Esophagus muscularis mucosa (tissue), 4 donors: Measurements from ENCODE around the gene JCHAIN. TPM values are rescaled to one million over a fixed set of nuclear protein-coding genes. Genes with fewer than 3 reads are reported as not detected.
"Not testable (repeated sequence)": the region's sequence is repeated elsewhere in the genome, so short reads cannot be mapped to it uniquely, and the experiment has no call there.

Experiments
- DNase-seq: peaks from one replicate; pipeline ENCODE4 v3.0.0-alpha.2; 2017; ENCODE audit errors: extremely low spot score
- H3K27ac ChIP-seq, 4 donors: fragments of 200-600 bp; sonication (generic); replicated peaks in 1 of 4; 1 replicate in 3 of 4; 2 replicates in 1 of 4; pipeline ENCODE4 v1.5.1; 2016 to 2019; ENCODE audit warnings: mild to moderate bottlenecking in 1 of 4
- H3K27me3 ChIP-seq, 4 donors: fragments of 200-600 bp; sonication (generic); one replicate each; pipeline versions ENCODE4 v1.5.1 to v1.6.0; 2016 to 2019
- H3K36me3 ChIP-seq, 4 donors: fragments of 200-600 bp; sonication (generic); one replicate each; pipeline ENCODE4 v1.5.1; 2016 to 2019
- H3K4me1 ChIP-seq, 4 donors: fragments of 200-600 bp; sonication (generic); one replicate each; pipeline ENCODE4 v1.5.1; 2016 to 2019
- H3K4me3 ChIP-seq, 4 donors: fragments of 200-600 bp; sonication (generic); 1 replicate in 2 of 4; 2 replicates in 2 of 4; pipeline ENCODE4 v1.5.1; 2016 to 2019; ENCODE audit warnings: mild to moderate bottlenecking in 4 of 4, moderate library complexity in 1 of 4
- H3K9me3 ChIP-seq, 4 donors: fragments of 200-600 bp; sonication (generic); 1 replicate in 3 of 4; 2 replicates in 1 of 4; pipeline ENCODE4 v1.5.1; 2016 to 2019
- EP300 ChIP-seq: sonication (generic); formaldehyde crosslinking; IDR thresholded peaks from one replicate; pipeline ENCODE4 v1.6.1; 2017; ENCODE audit warnings: antibody characterized with exemption
- POLR2A ChIP-seq: fragments of 450-650 bp; IDR thresholded peaks from one replicate; pipeline ENCODE4 v1.6.1; 2017; ENCODE audit warnings: antibody characterized with exemption, moderate library complexity, mild to moderate bottlenecking, low read depth
- POLR2AphosphoS5 ChIP-seq, 2 donors: sonication (generic); formaldehyde crosslinking; IDR thresholded peaks; one replicate each; pipeline ENCODE4 v1.6.1; 2017; ENCODE audit warnings: antibody characterized with exemption in 2 of 2
- WGBS: methylation state at CpG from one replicate; pipeline ENCODE4 v1.1.5; 2018; 5-methylcytosine and 5-hydroxymethylcytosine counted together
- intact Hi-C: fragments of 100-400 bp; cut with DNase I; formaldehyde crosslinking; loops from one replicate; pipeline ENCODE4 v1.15.1; 2023
- total RNA-seq, 4 donors: library from RNA; depleted of rRNA; stranded (reverse); fragments of >200 nt; gene quantifications; one replicate each; pipeline versions ENCODE4 v1.1.0 to v1.2.1, GENCODE V29; 2016
- TF ChIP-seq, protein P1 (sequence below), 3 experiments: fragments of 200-600 bp in 2 of 3; fragments of 450-650 bp in 1 of 3; sonication (generic) in 2 of 3; IDR thresholded peaks; one replicate each; pipeline ENCODE4 v1.5.1; 2017 to 2019; ENCODE audit warnings: antibody characterized with exemption in 3 of 3, mild to moderate bottlenecking in 2 of 3, moderate library complexity in 1 of 3

The JCHAIN gene
- total RNA-seq, 4 donors from 2014 or later: 2.1 to 18.6 (median 3.9) TPM

- intact Hi-C loops: loop anchor here (2.0 to 5.0 kb wide), 2 partner anchors 18 to 148 kb away; partner anchors contain the start of gene GRSF1
- WGBS: 1% methylated on average over 19 of the region's 19 CpGs
These were observed 22.5 kb upstream of the JCHAIN start for GRCh38 chr4:70688795-70689231.

GRCh38 chr4:70687821-70688794 lies 21.8 kb upstream of the JCHAIN start, which contains the start of gene UTP3:
Gene UTP3, plus strand, starts transcription at chr4:70688532. Its CDS starts 146 bp downstream, at chr4:70688678.
- TF ChIP-seq POLR2A: no peak
- TF ChIP-seq, protein P1, sequence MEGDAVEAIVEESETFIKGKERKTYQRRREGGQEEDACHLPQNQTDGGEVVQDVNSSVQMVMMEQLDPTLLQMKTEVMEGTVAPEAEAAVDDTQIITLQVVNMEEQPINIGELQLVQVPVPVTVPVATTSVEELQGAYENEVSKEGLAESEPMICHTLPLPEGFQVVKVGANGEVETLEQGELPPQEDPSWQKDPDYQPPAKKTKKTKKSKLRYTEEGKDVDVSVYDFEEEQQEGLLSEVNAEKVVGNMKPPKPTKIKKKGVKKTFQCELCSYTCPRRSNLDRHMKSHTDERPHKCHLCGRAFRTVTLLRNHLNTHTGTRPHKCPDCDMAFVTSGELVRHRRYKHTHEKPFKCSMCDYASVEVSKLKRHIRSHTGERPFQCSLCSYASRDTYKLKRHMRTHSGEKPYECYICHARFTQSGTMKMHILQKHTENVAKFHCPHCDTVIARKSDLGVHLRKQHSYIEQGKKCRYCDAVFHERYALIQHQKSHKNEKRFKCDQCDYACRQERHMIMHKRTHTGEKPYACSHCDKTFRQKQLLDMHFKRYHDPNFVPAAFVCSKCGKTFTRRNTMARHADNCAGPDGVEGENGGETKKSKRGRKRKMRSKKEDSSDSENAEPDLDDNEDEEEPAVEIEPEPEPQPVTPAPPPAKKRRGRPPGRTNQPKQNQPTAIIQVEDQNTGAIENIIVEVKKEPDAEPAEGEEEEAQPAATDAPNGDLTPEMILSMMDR (IDR thresholded peaks at IDR 0.05): peak; percentile 88 to 95 (median 92)
- TF ChIP-seq POLR2AphosphoS5 (IDR thresholded peaks at IDR 0.05): peak; percentile 87 to 96
- no peaks in the 10 kb centered on the region for H3K9me3 ChIP-seq
- intact Hi-C loops: loop anchor here (2.0 to 5.0 kb wide), 2 partner anchors 19 to 149 kb away; partner anchors contain the start of gene GRSF1

More at GRCh38 chr4:70688795-70689231, 22.5 kb upstream of the JCHAIN start:
- Histone ChIP-seq H3K9me3 (no peaks in the 10 kb centered on the region), H3K27ac (peak overlapping the region; percentile 91 to 97 (median 95)), H3K36me3 (peaks cover 0 to 14% (median 5%) of the 10 kb centered on the region in 4 donors), H3K27me3 (no peaks in the 10 kb centered on the region), H3K4me1 (peaks cover 30 to 46% (median 38%) of the 10 kb centered on the region in 4 donors), H3K4me3 (peak overlapping the region; percentile 79 to 94 (median 90))
- no peak for TF ChIP-seq EP300
- no peak for DNase-seq

DNA sequence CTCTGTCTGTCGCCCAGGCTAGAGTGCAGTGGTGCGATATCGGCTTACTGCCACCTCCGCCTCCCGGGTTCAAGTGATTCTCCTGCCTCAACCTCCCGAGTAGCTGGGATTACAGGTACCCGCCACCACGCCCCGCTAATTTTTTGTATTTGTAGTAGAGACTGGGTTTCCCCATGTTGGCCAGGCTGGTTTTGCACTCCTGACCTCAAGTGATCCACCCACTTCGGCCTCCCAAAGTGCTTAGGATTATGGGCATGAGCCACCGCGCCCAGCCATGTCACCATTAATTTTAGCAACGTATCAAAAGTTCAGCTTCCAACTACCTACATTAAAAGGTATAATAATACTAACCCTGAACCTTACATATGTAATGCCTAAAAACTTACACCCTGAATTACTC lies 21.1 kb upstream of the JCHAIN start:
- Histone ChIP-seq H3K27me3 (no peaks in the 10 kb centered on the region), H3K27ac (peak overlapping the region; percentile 91 to 97 (median 95)), H3K4me3 (peak overlapping the region; percentile 79 to 94 (median 90)), H3K4me1 (peaks cover 30 to 45% (median 37%) of the 10 kb centered on the region in 4 donors), H3K9me3 (no peaks in the 10 kb centered on the region), H3K36me3 (peaks cover 0 to 10% (median 4%) of the 10 kb centered on the region in 4 donors)
- 73% methylated on average over 13 of the region's 13 CpGs for WGBS
- TF ChIP-seq POLR2AphosphoS5 (IDR thresholded peaks at IDR 0.05): no peak
- TF ChIP-seq, protein P1 (IDR thresholded peaks at IDR 0.05): no peak
- no peak for DNase-seq
- intact Hi-C loops: loop anchor here (5.0 kb wide), 1 partner anchor 150 kb away; the partner anchor contains the start of gene GRSF1

More at GRCh38 chr4:70687821-70688794, 21.8 kb upstream of the JCHAIN start, which contains the start of gene UTP3:
- H3K4me1 ChIP-seq: peaks cover 30 to 46% (median 38%) of the 10 kb centered on the region in 4 donors
- peak within 1 kb of the TSS; percentile 91 to 97 (median 95) for H3K27ac ChIP-seq
- no peaks in the 10 kb centered on the region for H3K27me3 ChIP-seq
- H3K4me3 ChIP-seq: peak within 1 kb of the TSS; percentile 79 to 94 (median 90)
- H3K36me3 ChIP-seq: peaks cover 0 to 14% (median 5%) of the 10 kb centered on the region in 4 donors
- peak; percentile 98 for DNase-seq
- 0% methylated on average over 52 of the region's 70 CpGs for WGBS

- DNase-seq, H3K27ac ChIP-seq, H3K36me3 ChIP-seq, intact Hi-C loops, H3K4me3 ChIP-seq, H3K4me1 ChIP-seq, H3K9me3 ChIP-seq, H3K27me3 ChIP-seq: not testable (repeated sequence)
- WGBS: 77% methylated on average over 3 of the region's 3 CpGs
These were observed 15.8 kb upstream of the JCHAIN start for GRCh38 chr4:70682142-70682541.

DNA sequence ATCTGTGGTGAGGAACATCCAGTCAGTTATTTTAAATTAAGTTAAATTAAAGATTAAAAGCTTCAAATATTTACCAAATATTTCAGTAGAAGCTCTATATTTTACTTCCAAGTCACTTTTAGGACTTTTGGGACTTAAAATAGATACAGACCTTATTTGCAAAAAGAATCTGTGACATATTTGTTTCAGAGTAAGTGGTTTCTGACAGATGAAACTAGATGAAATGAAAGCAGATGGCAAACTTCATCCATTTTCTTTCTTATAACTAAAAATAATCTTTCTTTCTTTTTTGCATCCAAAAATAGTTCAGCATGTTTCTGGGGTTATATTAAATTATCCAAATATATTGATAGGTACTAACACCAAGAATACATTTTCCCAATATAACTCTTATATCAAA lies 15.4 kb upstream of the JCHAIN start:
- H3K4me3 ChIP-seq: no peak overlapping the region
- no peak for DNase-seq
- H3K4me1 ChIP-seq: no peaks in the 10 kb centered on the region
- no peaks in the 10 kb centered on the region for H3K36me3 ChIP-seq
- H3K9me3 ChIP-seq: no peaks in the 10 kb centered on the region
- no peaks in the 10 kb centered on the region for H3K27me3 ChIP-seq
- intact Hi-C loops: no loop called here
- H3K27ac ChIP-seq: no peak overlapping the region
- TF ChIP-seq, protein P1 (IDR thresholded peaks at IDR 0.05): no peak
- no peak for TF ChIP-seq EP300
- TF ChIP-seq POLR2A: no peak
- no peak for TF ChIP-seq POLR2AphosphoS5 (IDR thresholded peaks at IDR 0.05)
